H1 (cell line): Measurements from ENCODE around the gene VWF.

Experiments used
- CTCF ChIP-seq, 3 experiments: IDR thresholded peaks; 1 replicate in 2 of 3; 2 replicates in 1 of 3; pipeline versions ENCODE4 v1.5.1 to v1.6.1; 2011; ENCODE audit warnings: low read length in 3 of 3, mild to moderate bottlenecking in 3 of 3, inconsistent platforms in 2 of 3, low read depth in 1 of 3, moderate library complexity in 1 of 3; ENCODE audit not compliant: insufficient read depth in 1 of 3; ENCODE audit errors: control extremely low read depth in 1 of 3
- EP300 ChIP-seq, 2 experiments: IDR thresholded peaks; 1 replicate in 1 of 2; 2 replicates in 1 of 2; pipeline ENCODE4 v1.6.1; 2011 to 2012; ENCODE audit warnings: low read depth in 2 of 2, low read length in 2 of 2, mild to moderate bottlenecking in 2 of 2, borderline replicate concordance in 1 of 2, inconsistent platforms in 1 of 2, moderate library complexity in 1 of 2
- HDAC6 ChIP-seq: IDR thresholded peaks from one replicate; pipeline ENCODE4 v1.7.1; 2012; ENCODE audit warnings: low read depth, mild to moderate bottlenecking, inconsistent platforms, low read length, moderate library complexity
- TAF7 ChIP-seq: optimal IDR thresholded peaks from 2 replicates; pipeline ENCODE3; 2011; ENCODE audit warnings: low read depth, mild to moderate bottlenecking, inconsistent platforms, low read length, moderate library complexity, borderline replicate concordance

GRCh38 chr12:5954661-5955060 is 169.8 kb downstream of the VWF start:
- no peak for TF ChIP-seq EP300 (IDR thresholded peaks at IDR 0.05; ENCODE audit: borderline replicate concordance in 1 of 2, low read depth in 2 of 2, low read length in 2 of 2)
- TF ChIP-seq CTCF (IDR thresholded peaks at IDR 0.05; ENCODE audit: control extremely low read depth in 1 of 3, insufficient read depth in 1 of 3, low read depth in 1 of 3, low read length in 3 of 3) = no peak
- TF ChIP-seq HDAC6 = no peak
- TF ChIP-seq TAF7 = no peak
